HEK293 (cell line): Measurements from ENCODE around the gene FAN1.

ENCODE experiments used
- CTCF ChIA-PET: fragments of 350-600 bp; formaldehyde crosslinking; extraction: SDS; loops from one replicate; lab custom pipeline; 2021; ENCODE audit warnings: antibody characterized with exemption; lab: Yijun Ruan, JAX
- POLR2A ChIA-PET: fragments of 300-600 bp; formaldehyde crosslinking; extraction: SDS; loops from one replicate; lab custom pipeline; 2020; ENCODE audit warnings: antibody characterized with exemption, inconsistent platforms; lab: Yijun Ruan, JAX
- H3K27ac ChIP-seq: fragments of 200-500 bp; sonication (Bioruptor generic); 2 replicates; pipeline ENCODE4 v1.5.1; 2014; ENCODE audit warnings: low read depth, low read length, control low read depth, inconsistent platforms; ENCODE audit errors: extremely low read depth
- H3K36me3 ChIP-seq, 2 experiments: fragments of 200-500 bp in 1 of 2; sonication (Bioruptor generic) in 1 of 2; 1 replicate in 1 of 2; 2 replicates in 1 of 2; pipeline ENCODE4 v1.5.1; 2014 to 2017; ENCODE audit warnings: inconsistent platforms in 2 of 2, low read length in 2 of 2; ENCODE audit not compliant: control insufficient read depth in 2 of 2, insufficient read depth in 1 of 2
- H3K4me1 ChIP-seq: fragments of 200-500 bp; sonication (Bioruptor generic); 2 replicates; pipeline ENCODE4 v1.5.1; 2014; ENCODE audit warnings: mild to moderate bottlenecking, low read length, inconsistent platforms; ENCODE audit not compliant: control insufficient read depth, insufficient read depth
- H3K4me3 ChIP-seq: 2 replicates; pipeline ENCODE4 v1.5.1; 2011; ENCODE audit warnings: low read depth, mild to moderate bottlenecking, control low read depth, low read length, moderate library complexity
- H3K9me3 ChIP-seq: fragments of 200-500 bp; sonication (Bioruptor generic); 2 replicates; pipeline ENCODE4 v1.5.1; 2014; ENCODE audit warnings: low read depth, low read length, inconsistent platforms; ENCODE audit not compliant: control insufficient read depth, insufficient read depth
- GLIS2 ChIP-seq: fragments of 450-650 bp; formaldehyde crosslinking; IDR thresholded peaks from 2 replicates; pipeline ENCODE4 v1.5.1; 2016; ENCODE audit warnings: missing biosample characterization, missing genetic modification characterization
- PRDM1 ChIP-seq: fragments of 450-650 bp; formaldehyde crosslinking; IDR thresholded peaks from 2 replicates; pipeline ENCODE4; 2016; ENCODE audit warnings: missing biosample characterization, missing genetic modification characterization
- SP7 ChIP-seq: fragments of 450-650 bp; formaldehyde crosslinking; IDR thresholded peaks from 2 replicates; pipeline ENCODE4 v1.5.1; 2016; ENCODE audit warnings: missing biosample characterization, missing genetic modification characterization
- ZEB2 ChIP-seq: fragments of 450-650 bp; formaldehyde crosslinking; IDR thresholded peaks from 2 replicates; pipeline ENCODE4 v1.5.1; 2016; ENCODE audit warnings: missing biosample characterization, missing genetic modification characterization
- ZNF140 ChIP-seq: fragments of 450-650 bp; formaldehyde crosslinking; IDR thresholded peaks from 2 replicates; pipeline ENCODE4 v1.5.1; 2016; ENCODE audit warnings: missing biosample characterization, missing genetic modification characterization
- ZNF169 ChIP-seq: fragments of 450-650 bp; formaldehyde crosslinking; IDR thresholded peaks from 2 replicates; pipeline ENCODE4 v1.5.1; 2016; ENCODE audit warnings: missing biosample characterization, missing genetic modification characterization
- ZNF423 ChIP-seq: fragments of 450-650 bp; formaldehyde crosslinking; IDR thresholded peaks from 2 replicates; pipeline ENCODE4 v1.5.1; 2016; ENCODE audit warnings: missing biosample characterization, missing genetic modification characterization
- ZNF600 ChIP-seq: fragments of 450-650 bp; formaldehyde crosslinking; IDR thresholded peaks from 2 replicates; pipeline ENCODE4 v1.5.1; 2016; ENCODE audit warnings: missing biosample characterization, missing genetic modification characterization
- ZNF623 ChIP-seq: fragments of 450-650 bp; formaldehyde crosslinking; IDR thresholded peaks from 2 replicates; pipeline ENCODE4 v1.5.1; 2016; ENCODE audit warnings: missing biosample characterization, missing genetic modification characterization
- ZNF629 ChIP-seq: fragments of 450-650 bp; formaldehyde crosslinking; IDR thresholded peaks from 2 replicates; pipeline ENCODE4 v1.5.1; 2017; ENCODE audit warnings: missing biosample characterization, missing genetic modification characterization
- ZNF660 ChIP-seq: fragments of 450-650 bp; IDR thresholded peaks from 2 replicates; pipeline ENCODE4 v1.5.1; 2018; ENCODE audit warnings: missing biosample characterization, mild to moderate bottlenecking, missing genetic modification characterization
- ZNF664 ChIP-seq: fragments of 450-650 bp; formaldehyde crosslinking; IDR thresholded peaks from 2 replicates; pipeline ENCODE4 v1.5.1; 2016; ENCODE audit warnings: missing biosample characterization, missing genetic modification characterization
- ZNF701 ChIP-seq: fragments of 450-650 bp; formaldehyde crosslinking; IDR thresholded peaks from 2 replicates; pipeline ENCODE4 v1.5.1; 2016; ENCODE audit warnings: missing biosample characterization, missing genetic modification characterization
- ZNF777 ChIP-seq: fragments of 450-650 bp; formaldehyde crosslinking; IDR thresholded peaks from 2 replicates; pipeline ENCODE4 v1.5.1; 2017; ENCODE audit warnings: missing biosample characterization, missing genetic modification characterization, borderline replicate concordance
- ZNF785 ChIP-seq: fragments of 450-650 bp; formaldehyde crosslinking; IDR thresholded peaks from 2 replicates; pipeline ENCODE4 v1.5.1; 2016; ENCODE audit warnings: missing biosample characterization, missing genetic modification characterization
- TF ChIP-seq, protein P1 (sequence below): fragments of 450-650 bp; formaldehyde crosslinking; IDR thresholded peaks from 2 replicates; pipeline ENCODE4 v1.5.1; 2016; ENCODE audit warnings: missing biosample characterization, missing genetic modification characterization
- TF ChIP-seq, protein P2 (sequence below): fragments of 450-650 bp; formaldehyde crosslinking; IDR thresholded peaks from 2 replicates; pipeline ENCODE4 v1.5.1; 2016; ENCODE audit warnings: missing biosample characterization, missing genetic modification characterization
- TF ChIP-seq, protein P3 (sequence below): fragments of 450-650 bp; formaldehyde crosslinking; IDR thresholded peaks from 2 replicates; pipeline ENCODE4 v1.5.1; 2016; ENCODE audit warnings: missing biosample characterization, missing genetic modification characterization
- TF ChIP-seq, protein P4 (sequence below): fragments of 450-650 bp; formaldehyde crosslinking; IDR thresholded peaks from 2 replicates; pipeline ENCODE4 v1.5.1; 2016; ENCODE audit warnings: missing biosample characterization, missing genetic modification characterization
- TF ChIP-seq, protein P5 (sequence below): fragments of 450-650 bp; formaldehyde crosslinking; IDR thresholded peaks from 2 replicates; pipeline ENCODE4 v1.5.1; 2017; ENCODE audit warnings: missing biosample characterization, missing genetic modification characterization
- TF ChIP-seq, protein P6 (sequence below): fragments of 450-650 bp; formaldehyde crosslinking; IDR thresholded peaks from 2 replicates; pipeline ENCODE4 v1.5.1; 2017; ENCODE audit warnings: missing biosample characterization, missing genetic modification characterization
- TF ChIP-seq, protein P7 (sequence below): fragments of 450-650 bp; formaldehyde crosslinking; conservative IDR thresholded peaks from 2 replicates; pipeline ENCODE4 v1.5.1; 2016; ENCODE audit warnings: low read depth, missing biosample characterization, missing genetic modification characterization
- TF ChIP-seq, protein P8 (sequence below): fragments of 450-650 bp; formaldehyde crosslinking; IDR thresholded peaks from 2 replicates; pipeline ENCODE4 v1.5.1; 2016; ENCODE audit warnings: missing biosample characterization, missing genetic modification characterization

FAN1 gene

DNA sequence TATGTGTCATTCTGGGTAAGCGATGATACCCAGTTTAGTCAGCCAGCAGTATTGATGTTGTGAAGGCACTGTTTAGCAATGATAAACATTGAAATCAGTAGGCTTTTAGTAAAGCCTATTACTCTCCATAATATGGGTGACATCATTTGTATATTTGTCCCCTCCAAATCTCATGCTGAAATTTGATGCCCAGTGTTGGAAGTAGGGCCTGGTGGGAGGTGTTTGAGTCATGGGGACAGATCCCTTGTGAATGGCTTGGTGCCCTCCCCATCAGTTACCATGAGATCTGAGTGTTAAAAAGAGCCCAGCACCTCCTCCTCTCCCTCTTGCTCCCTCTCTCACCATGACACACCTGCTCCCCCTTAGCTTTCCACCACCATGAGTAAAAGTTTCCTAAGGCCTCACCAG, 31.4 kb upstream of the FAN1 start:
- Histone ChIP-seq H3K4me1 (no peaks in the 10 kb centered on the region), H3K9me3 (no peaks in the 10 kb centered on the region), H3K36me3 (no peaks in the 10 kb centered on the region), H3K4me3 (no peak overlapping the region), H3K27ac (no peak overlapping the region)
- ChIA-PET POLR2A (no interaction called here), CTCF (interaction anchor here (1.3 kb wide), 1 partner anchor 13 kb away, joined by 4 read pairs; no protein-coding TSS in a partner anchor)
- TF ChIP-seq, protein P1, sequence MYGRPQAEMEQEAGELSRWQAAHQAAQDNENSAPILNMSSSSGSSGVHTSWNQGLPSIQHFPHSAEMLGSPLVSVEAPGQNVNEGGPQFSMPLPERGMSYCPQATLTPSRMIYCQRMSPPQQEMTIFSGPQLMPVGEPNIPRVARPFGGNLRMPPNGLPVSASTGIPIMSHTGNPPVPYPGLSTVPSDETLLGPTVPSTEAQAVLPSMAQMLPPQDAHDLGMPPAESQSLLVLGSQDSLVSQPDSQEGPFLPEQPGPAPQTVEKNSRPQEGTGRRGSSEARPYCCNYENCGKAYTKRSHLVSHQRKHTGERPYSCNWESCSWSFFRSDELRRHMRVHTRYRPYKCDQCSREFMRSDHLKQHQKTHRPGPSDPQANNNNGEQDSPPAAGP (tag by site-specific recombination), result no peak
- peak; percentile 80 for TF ChIP-seq ZNF629 (tag by site-specific recombination)
- no peak for TF ChIP-seq ZNF701 (tag by site-specific recombination)
- no peak for TF ChIP-seq ZNF664 (tag by site-specific recombination)
- no peak for TF ChIP-seq ZNF169
- no peak for TF ChIP-seq ZNF423 (tag by site-specific recombination)
- TF ChIP-seq, protein P2, sequence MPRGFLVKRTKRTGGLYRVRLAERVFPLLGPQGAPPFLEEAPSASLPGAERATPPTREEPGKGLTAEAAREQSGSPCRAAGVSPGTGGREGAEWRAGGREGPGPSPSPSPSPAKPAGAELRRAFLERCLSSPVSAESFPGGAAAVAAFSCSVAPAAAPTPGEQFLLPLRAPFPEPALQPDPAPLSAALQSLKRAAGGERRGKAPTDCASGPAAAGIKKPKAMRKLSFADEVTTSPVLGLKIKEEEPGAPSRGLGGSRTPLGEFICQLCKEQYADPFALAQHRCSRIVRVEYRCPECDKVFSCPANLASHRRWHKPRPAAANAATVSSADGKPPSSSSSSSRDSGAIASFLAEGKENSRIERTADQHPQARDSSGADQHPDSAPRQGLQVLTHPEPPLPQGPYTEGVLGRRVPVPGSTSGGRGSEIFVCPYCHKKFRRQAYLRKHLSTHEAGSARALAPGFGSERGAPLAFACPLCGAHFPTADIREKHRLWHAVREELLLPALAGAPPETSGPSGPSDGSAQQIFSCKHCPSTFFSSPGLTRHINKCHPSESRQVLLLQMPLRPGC (tag by site-specific recombination), result peak; percentile 40; the same call in 1 of the 2 replicates
- TF ChIP-seq, protein P3, sequence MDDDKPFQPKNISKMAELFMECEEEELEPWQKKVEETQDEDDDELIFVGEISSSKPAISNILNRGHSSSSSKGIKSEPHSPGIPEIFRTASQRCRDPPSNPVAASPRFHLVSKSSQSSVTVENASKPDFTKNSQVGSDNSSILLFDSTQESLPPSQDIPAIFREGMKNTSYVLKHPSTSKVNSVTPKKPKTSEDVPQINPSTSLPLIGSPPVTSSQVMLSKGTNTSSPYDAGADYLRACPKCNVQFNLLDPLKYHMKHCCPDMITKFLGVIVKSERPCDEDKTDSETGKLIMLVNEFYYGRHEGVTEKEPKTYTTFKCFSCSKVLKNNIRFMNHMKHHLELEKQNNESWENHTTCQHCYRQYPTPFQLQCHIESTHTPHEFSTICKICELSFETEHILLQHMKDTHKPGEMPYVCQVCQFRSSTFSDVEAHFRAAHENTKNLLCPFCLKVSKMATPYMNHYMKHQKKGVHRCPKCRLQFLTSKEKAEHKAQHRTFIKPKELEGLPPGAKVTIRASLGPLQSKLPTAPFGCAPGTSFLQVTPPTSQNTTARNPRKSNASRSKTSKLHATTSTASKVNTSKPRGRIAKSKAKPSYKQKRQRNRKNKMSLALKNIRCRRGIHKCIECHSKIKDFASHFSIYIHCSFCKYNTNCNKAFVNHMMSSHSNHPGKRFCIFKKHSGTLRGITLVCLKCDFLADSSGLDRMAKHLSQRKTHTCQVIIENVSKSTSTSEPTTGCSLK, result no peak
- TF ChIP-seq ZNF623 (tag by site-specific recombination), result no peak
- no peak for TF ChIP-seq PRDM1 (tag by site-specific recombination)
- TF ChIP-seq GLIS2 (tag by site-specific recombination), result 0 out of 2 replicates have a peak, but pooled peaks have one; percentile 13
- TF ChIP-seq, protein P4, sequence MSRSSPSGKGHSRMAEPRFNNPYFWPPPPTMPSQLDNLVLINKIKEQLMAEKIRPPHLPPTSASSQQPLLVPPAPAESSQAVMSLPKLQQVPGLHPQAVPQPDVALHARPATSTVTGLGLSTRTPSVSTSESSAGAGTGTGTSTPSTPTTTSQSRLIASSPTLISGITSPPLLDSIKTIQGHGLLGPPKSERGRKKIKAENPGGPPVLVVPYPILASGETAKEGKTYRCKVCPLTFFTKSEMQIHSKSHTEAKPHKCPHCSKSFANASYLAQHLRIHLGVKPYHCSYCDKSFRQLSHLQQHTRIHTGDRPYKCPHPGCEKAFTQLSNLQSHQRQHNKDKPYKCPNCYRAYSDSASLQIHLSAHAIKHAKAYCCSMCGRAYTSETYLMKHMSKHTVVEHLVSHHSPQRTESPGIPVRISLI (tag by site-specific recombination), result no peak
- TF ChIP-seq ZNF785 (tag by site-specific recombination), result no peak
- TF ChIP-seq, protein P5, sequence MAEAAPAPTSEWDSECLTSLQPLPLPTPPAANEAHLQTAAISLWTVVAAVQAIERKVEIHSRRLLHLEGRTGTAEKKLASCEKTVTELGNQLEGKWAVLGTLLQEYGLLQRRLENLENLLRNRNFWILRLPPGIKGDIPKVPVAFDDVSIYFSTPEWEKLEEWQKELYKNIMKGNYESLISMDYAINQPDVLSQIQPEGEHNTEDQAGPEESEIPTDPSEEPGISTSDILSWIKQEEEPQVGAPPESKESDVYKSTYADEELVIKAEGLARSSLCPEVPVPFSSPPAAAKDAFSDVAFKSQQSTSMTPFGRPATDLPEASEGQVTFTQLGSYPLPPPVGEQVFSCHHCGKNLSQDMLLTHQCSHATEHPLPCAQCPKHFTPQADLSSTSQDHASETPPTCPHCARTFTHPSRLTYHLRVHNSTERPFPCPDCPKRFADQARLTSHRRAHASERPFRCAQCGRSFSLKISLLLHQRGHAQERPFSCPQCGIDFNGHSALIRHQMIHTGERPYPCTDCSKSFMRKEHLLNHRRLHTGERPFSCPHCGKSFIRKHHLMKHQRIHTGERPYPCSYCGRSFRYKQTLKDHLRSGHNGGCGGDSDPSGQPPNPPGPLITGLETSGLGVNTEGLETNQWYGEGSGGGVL (tag by site-specific recombination), result peak; percentile 96
- TF ChIP-seq, protein P6, sequence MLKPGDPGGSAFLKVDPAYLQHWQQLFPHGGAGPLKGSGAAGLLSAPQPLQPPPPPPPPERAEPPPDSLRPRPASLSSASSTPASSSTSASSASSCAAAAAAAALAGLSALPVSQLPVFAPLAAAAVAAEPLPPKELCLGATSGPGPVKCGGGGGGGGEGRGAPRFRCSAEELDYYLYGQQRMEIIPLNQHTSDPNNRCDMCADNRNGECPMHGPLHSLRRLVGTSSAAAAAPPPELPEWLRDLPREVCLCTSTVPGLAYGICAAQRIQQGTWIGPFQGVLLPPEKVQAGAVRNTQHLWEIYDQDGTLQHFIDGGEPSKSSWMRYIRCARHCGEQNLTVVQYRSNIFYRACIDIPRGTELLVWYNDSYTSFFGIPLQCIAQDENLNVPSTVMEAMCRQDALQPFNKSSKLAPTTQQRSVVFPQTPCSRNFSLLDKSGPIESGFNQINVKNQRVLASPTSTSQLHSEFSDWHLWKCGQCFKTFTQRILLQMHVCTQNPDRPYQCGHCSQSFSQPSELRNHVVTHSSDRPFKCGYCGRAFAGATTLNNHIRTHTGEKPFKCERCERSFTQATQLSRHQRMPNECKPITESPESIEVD (tag by site-specific recombination), result 0 out of 2 replicates have a peak, but pooled peaks have one; percentile 18
- no peak for TF ChIP-seq ZNF140 (tag by site-specific recombination)
- TF ChIP-seq ZNF600 (tag by site-specific recombination), result 0 out of 2 replicates have a peak, but pooled peaks have one; percentile 39
- TF ChIP-seq, protein P7, sequence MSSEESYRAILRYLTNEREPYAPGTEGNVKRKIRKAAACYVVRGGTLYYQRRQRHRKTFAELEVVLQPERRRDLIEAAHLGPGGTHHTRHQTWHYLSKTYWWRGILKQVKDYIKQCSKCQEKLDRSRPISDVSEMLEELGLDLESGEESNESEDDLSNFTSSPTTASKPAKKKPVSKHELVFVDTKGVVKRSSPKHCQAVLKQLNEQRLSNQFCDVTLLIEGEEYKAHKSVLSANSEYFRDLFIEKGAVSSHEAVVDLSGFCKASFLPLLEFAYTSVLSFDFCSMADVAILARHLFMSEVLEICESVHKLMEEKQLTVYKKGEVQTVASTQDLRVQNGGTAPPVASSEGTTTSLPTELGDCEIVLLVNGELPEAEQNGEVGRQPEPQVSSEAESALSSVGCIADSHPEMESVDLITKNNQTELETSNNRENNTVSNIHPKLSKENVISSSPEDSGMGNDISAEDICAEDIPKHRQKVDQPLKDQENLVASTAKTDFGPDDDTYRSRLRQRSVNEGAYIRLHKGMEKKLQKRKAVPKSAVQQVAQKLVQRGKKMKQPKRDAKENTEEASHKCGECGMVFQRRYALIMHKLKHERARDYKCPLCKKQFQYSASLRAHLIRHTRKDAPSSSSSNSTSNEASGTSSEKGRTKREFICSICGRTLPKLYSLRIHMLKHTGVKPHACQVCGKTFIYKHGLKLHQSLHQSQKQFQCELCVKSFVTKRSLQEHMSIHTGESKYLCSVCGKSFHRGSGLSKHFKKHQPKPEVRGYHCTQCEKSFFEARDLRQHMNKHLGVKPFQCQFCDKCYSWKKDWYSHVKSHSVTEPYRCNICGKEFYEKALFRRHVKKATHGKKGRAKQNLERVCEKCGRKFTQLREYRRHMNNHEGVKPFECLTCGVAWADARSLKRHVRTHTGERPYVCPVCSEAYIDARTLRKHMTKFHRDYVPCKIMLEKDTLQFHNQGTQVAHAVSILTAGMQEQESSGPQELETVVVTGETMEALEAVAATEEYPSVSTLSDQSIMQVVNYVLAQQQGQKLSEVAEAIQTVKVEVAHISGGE (tag by site-specific recombination), result no peak
- TF ChIP-seq, protein P8, sequence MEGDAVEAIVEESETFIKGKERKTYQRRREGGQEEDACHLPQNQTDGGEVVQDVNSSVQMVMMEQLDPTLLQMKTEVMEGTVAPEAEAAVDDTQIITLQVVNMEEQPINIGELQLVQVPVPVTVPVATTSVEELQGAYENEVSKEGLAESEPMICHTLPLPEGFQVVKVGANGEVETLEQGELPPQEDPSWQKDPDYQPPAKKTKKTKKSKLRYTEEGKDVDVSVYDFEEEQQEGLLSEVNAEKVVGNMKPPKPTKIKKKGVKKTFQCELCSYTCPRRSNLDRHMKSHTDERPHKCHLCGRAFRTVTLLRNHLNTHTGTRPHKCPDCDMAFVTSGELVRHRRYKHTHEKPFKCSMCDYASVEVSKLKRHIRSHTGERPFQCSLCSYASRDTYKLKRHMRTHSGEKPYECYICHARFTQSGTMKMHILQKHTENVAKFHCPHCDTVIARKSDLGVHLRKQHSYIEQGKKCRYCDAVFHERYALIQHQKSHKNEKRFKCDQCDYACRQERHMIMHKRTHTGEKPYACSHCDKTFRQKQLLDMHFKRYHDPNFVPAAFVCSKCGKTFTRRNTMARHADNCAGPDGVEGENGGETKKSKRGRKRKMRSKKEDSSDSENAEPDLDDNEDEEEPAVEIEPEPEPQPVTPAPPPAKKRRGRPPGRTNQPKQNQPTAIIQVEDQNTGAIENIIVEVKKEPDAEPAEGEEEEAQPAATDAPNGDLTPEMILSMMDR (tag by site-specific recombination), result no peak
- TF ChIP-seq SP7 (tag by site-specific recombination), result peak; percentile 68
- TF ChIP-seq ZEB2 (tag by site-specific recombination), result peak; percentile 65; the same call in 1 of the 2 replicates
- TF ChIP-seq ZNF777, result no peak
- peak; percentile 75; the same call in 1 of the 2 replicates for TF ChIP-seq ZNF660
